ENCODE measurements around the gene TJP3. TPM values are rescaled to one million over a fixed set of nuclear protein-coding genes. Genes with fewer than 3 reads are reported as not detected.

TJP3 gene
- total RNA-seq, 1 donor from 2014 or later = 20.0 TPM

DNA sequence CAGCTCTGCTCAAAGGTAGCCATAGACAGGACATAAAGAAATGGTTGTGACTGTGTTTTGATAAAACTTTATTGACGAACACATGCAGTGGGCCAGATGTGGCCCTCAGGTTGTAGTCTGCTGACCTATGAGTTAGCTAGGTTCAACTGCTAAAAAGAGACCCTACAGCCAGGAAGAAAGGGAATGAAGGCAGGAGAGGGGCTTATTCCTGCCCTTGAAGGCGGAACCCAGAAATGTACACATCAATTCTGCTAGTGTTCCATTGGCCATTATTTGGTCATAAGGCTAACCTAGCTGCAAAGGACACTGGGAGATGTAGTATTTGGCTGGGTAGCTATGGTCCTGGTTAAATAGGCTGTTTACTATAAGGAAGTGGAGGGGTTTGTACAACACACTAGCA is 35.3 kb downstream of the TJP3 start:
- Mint-ChIP-seq H3K4me3 (no peak overlapping the region), H3K4me1 (ENCODE audit: unreplicated experiment) (no peaks in the 10 kb centered on the region), H3K36me3 (no peaks in the 10 kb centered on the region), H3K9me3 (no peaks in the 10 kb centered on the region), H3K27ac (no peak overlapping the region), H3K27me3 (no peaks in the 10 kb centered on the region)
- DNase-seq (ENCODE audit: extremely low spot score, unreplicated experiment) = no peak
- TF ChIP-seq, protein P1, sequence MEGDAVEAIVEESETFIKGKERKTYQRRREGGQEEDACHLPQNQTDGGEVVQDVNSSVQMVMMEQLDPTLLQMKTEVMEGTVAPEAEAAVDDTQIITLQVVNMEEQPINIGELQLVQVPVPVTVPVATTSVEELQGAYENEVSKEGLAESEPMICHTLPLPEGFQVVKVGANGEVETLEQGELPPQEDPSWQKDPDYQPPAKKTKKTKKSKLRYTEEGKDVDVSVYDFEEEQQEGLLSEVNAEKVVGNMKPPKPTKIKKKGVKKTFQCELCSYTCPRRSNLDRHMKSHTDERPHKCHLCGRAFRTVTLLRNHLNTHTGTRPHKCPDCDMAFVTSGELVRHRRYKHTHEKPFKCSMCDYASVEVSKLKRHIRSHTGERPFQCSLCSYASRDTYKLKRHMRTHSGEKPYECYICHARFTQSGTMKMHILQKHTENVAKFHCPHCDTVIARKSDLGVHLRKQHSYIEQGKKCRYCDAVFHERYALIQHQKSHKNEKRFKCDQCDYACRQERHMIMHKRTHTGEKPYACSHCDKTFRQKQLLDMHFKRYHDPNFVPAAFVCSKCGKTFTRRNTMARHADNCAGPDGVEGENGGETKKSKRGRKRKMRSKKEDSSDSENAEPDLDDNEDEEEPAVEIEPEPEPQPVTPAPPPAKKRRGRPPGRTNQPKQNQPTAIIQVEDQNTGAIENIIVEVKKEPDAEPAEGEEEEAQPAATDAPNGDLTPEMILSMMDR (conservative IDR thresholded peaks at IDR 0.05) = no peak

DNA sequence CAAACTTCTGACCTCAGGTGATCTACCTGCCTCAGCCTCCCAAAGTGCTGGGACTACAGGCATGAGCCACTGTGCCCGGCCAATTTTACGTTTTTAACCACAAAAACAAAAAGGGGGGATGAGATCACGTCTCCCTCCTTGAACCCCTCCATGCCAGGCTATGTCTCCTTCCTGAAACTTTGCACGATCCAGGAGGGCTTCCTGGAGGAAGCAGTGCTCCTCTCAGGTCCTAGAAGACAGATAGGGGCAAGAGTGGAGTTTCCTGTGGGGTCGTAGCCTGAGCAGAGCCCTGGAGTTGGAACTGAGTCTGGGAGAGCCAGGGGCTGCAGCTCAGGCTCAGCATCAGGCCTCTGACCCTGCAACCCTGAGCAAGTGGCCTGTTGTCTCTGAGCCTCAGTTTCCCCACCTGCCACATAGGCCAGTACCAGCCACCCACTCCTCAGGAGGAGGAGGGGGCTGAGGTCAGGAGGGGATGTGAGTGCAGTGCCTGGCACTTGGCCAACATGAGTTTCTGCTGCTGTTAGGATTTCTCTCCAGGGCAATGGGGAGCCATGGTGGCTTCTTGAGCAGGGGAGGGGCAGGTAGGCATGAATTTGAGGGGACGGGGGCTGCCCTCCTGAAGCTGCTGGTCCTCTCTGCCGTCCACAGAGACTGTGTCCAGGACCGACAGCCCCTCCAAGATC is 37.3 kb downstream of the TJP3 start:
- Mint-ChIP-seq H3K4me3 (no peak overlapping the region), H3K27ac (no peak overlapping the region), H3K9me3 (no peaks in the 10 kb centered on the region), H3K36me3 (no peaks in the 10 kb centered on the region), H3K27me3 (no peaks in the 10 kb centered on the region), H3K4me1 (ENCODE audit: unreplicated experiment) (no peaks in the 10 kb centered on the region)
- DNase-seq (ENCODE audit: extremely low spot score, unreplicated experiment) = no peak
- TF ChIP-seq, protein P1 (conservative IDR thresholded peaks at IDR 0.05) = no peak

DNA sequence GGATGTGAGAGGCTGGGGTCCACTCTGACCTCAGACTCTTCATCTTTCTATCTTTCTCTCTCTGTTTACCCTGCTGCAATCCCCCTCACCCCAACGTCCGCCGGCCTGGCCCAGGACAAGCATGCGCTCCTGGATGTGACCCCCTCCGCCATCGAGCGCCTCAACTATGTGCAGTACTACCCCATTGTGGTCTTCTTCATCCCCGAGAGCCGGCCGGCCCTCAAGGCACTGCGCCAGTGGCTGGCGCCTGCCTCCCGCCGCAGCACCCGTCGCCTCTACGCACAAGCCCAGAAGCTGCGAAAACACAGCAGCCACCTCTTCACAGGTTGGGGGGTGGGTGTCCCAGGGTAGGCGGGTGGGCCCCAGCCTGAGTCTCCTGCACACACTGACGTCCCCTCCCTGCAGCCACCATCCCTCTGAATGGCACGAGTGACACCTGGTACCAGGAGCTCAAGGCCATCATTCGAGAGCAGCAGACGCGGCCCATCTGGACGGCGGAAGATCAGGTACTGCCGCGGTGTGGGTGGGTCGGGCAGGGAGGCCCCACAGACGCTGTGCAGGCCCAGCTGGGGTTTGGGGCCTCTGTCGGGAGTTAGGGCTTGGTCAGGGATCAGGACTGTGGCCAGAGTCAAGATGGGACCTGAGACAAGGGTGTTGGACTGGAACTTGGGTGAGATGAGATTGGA is 38.3 kb downstream of the TJP3 start:
- no peak overlapping the region for H3K4me3 Mint-ChIP-seq
- no peaks in the 10 kb centered on the region for H3K27me3 Mint-ChIP-seq
- TF ChIP-seq, protein P1 (conservative IDR thresholded peaks at IDR 0.05) = no peak
- no peaks in the 10 kb centered on the region for H3K9me3 Mint-ChIP-seq
- no peak for DNase-seq (ENCODE audit: extremely low spot score, unreplicated experiment)
- no peaks in the 10 kb centered on the region for H3K4me1 Mint-ChIP-seq (ENCODE audit: unreplicated experiment)
- H3K27ac Mint-ChIP-seq = no peak overlapping the region
- no peaks in the 10 kb centered on the region for H3K36me3 Mint-ChIP-seq

DNA sequence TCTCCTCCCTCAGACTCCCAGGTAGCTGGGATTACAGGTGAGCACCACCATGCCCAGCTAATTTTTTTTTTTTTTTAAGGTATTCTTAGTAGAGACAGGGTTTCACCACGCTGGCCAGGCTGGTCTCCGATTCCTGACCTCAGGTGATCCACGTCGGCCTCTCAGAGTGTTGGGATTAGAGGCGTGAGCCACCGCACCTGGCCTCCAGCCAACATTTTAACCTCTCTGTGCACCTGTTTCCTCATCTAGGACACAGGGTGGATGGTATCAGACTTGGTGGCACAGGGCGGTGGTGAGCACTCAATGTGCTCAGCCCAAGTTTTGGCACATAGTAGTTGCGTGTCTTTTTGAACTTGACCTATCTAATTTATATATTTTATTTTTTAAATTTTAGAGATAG is 40.8 kb downstream of the TJP3 start:
- DNase-seq (ENCODE audit: extremely low spot score, unreplicated experiment) = no peak

DNA sequence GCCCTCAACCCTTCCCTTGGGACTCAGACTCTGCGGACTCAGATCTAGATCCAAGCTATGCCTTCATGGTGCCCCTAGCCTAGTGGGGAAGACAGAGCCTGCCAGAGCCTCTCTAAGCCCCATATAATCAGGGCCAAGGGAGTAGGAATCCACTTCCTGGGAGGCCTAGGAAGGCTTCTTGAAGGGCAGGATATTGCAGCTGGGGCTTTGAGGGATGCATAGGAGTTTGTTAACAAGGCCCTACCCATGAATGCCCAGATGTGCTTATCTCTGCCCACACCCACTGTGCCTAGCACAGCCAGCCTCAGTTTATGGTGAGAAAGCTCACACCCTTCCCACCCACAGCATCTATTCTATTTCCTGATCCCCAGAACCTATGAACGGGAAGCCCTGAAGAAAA is 42.0 kb downstream of the TJP3 start:
- H3K27ac Mint-ChIP-seq = no peak overlapping the region
- no peaks in the 10 kb centered on the region for H3K27me3 Mint-ChIP-seq
- no peak for DNase-seq (ENCODE audit: extremely low spot score, unreplicated experiment)
- H3K4me3 Mint-ChIP-seq = no peak overlapping the region
- TF ChIP-seq, protein P1 (conservative IDR thresholded peaks at IDR 0.05) = no peak
- H3K36me3 Mint-ChIP-seq = peaks cover 4% of the 10 kb centered on the region
- no peaks in the 10 kb centered on the region for H3K4me1 Mint-ChIP-seq (ENCODE audit: unreplicated experiment)
- no peaks in the 10 kb centered on the region for H3K9me3 Mint-ChIP-seq

More for the DNA sequence above, 40.8 kb downstream of the TJP3 start:
- H3K4me1 Mint-ChIP-seq (ENCODE audit: unreplicated experiment) = no peaks in the 10 kb centered on the region
- no peak overlapping the region for H3K4me3 Mint-ChIP-seq
- H3K27me3 Mint-ChIP-seq = no peaks in the 10 kb centered on the region
- H3K27ac Mint-ChIP-seq = no peak overlapping the region
- H3K36me3 Mint-ChIP-seq = no peaks in the 10 kb centered on the region
- no peaks in the 10 kb centered on the region for H3K9me3 Mint-ChIP-seq
- TF ChIP-seq, protein P1 (conservative IDR thresholded peaks at IDR 0.05) = no peak

Data from type B pancreatic cell (in vitro differentiated cells).